Measurements from ENCODE around the gene PKP4. TPM values are rescaled to one million over a fixed set of nuclear protein-coding genes. Genes with fewer than 3 reads are reported as not detected.

PKP4 gene
- total RNA-seq, 1 donor from 2014 or later: 60.8 TPM

- no peaks in the 10 kb centered on the region for H3K27me3 ChIP-seq
- TF ChIP-seq CTCF (IDR thresholded peaks at IDR 0.05): no peak
- no peak overlapping the region for H3K27ac ChIP-seq
- H3K4me1 ChIP-seq: no peaks in the 10 kb centered on the region
- no peaks in the 10 kb centered on the region for H3K9me3 ChIP-seq
- intact Hi-C loops (cut with DNase I): no loop called here
- H3K4me3 ChIP-seq: no peak overlapping the region
- DNase-seq (ENCODE audit: low spot score in 2 of 2): no peak
- no peaks in the 10 kb centered on the region for H3K36me3 ChIP-seq
Measured at GRCh38 chr2:158722266-158723105, 265.7 kb downstream of the PKP4 start.

GRCh38 chr2:158723181-158723838 is 266.6 kb downstream of the PKP4 start:
- no peaks in the 10 kb centered on the region for H3K27me3 ChIP-seq
- no peaks in the 10 kb centered on the region for H3K4me1 ChIP-seq
- intact Hi-C loops (cut with DNase I): no loop called here
- no peak for TF ChIP-seq CTCF (IDR thresholded peaks at IDR 0.05)
- no peak for DNase-seq (ENCODE audit: low spot score in 2 of 2)
- H3K4me3 ChIP-seq: no peak overlapping the region
- H3K9me3 ChIP-seq: no peaks in the 10 kb centered on the region
- no peaks in the 10 kb centered on the region for H3K36me3 ChIP-seq
- no peak overlapping the region for H3K27ac ChIP-seq

DNA sequence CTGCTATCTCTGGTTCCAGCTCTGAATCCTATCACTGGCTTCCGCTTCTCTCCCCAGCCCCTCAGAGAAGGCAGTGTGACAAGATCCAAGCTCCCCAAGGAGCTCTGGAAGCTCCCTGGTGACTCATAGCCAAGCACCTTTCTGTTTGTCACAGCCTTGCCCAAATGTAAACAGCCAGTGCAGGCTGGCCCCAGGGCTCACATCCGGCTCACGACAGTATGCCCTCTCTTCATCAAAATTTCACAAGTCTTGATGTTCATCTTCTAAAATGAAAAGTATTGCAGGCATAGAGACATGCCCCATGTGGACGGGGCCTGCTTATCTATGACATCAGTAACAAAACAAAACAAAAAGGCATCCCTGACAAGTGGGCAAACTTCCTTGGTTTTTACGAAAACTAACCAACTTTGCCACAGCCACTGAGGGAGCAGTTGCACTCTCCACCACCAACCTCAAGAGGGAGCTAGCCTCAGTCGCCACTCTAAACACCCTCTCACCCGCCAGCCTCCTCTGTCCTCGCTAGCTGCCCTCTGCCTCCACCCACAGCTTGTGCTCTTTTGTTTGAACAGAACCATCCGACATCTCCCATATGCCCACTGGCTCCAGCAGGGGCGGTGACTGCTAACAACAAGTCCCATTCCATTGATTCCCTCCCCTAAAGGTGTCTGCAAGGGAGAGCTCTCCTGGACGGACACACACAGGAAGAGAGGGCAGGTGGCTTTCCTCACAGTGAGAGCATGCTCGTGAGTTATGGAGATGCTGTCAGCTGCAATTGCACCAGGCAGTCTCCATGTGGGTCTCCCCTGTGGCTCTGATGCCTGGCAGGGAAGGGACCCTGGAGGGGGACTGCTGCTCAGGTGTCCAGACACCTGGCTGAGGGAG is 267.4 kb downstream of the PKP4 start:
- Histone ChIP-seq H3K4me1 (no peaks in the 10 kb centered on the region), H3K36me3 (no peaks in the 10 kb centered on the region), H3K27me3 (no peaks in the 10 kb centered on the region), H3K27ac (no peak overlapping the region), H3K4me3 (no peak overlapping the region), H3K9me3 (no peaks in the 10 kb centered on the region)
- TF ChIP-seq CTCF (IDR thresholded peaks at IDR 0.05): peak in 2 of 3 experiments; percentile 12 to 23
- DNase-seq (ENCODE audit: low spot score in 2 of 2): peak in 1 of 2 donors; percentile 52
- intact Hi-C loops (cut with DNase I): no loop called here

GRCh38 chr2:158724803-158725381 is 268.1 kb downstream of the PKP4 start:
- Histone ChIP-seq H3K27me3 (no peaks in the 10 kb centered on the region), H3K9me3 (no peaks in the 10 kb centered on the region), H3K27ac (no peak overlapping the region), H3K36me3 (no peaks in the 10 kb centered on the region), H3K4me3 (no peak overlapping the region), H3K4me1 (no peaks in the 10 kb centered on the region)
- no peak for DNase-seq (ENCODE audit: low spot score in 2 of 2)
- intact Hi-C loops (cut with DNase I): no loop called here
- no peak for TF ChIP-seq CTCF (IDR thresholded peaks at IDR 0.05)

DNA sequence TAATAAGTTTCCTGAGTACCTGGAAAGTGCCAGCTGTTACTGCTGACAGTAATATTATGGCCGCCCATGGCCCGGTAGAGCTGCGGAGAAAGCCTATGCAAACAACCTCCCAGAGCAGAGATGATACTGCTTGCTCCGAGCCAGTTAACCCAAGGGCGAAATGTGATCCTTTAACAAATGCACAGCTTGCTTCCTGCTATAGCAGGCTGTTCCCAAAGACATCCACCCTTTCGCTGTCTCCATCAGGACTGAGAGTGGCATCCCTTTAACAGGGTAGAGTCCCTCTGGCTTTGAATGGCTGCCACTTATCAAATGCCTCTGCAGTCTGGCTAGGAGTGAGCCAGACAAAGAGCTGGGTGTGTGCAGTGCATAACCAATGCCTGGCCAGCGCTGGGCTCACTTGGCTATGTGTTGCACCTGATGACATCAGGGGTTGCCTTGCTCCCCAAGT is 268.7 kb downstream of the PKP4 start:
- intact Hi-C loops (cut with DNase I): no loop called here
- DNase-seq (ENCODE audit: low spot score in 2 of 2): no peak
- Histone ChIP-seq H3K4me3 (no peak overlapping the region), H3K27ac (no peak overlapping the region), H3K4me1 (no peaks in the 10 kb centered on the region), H3K36me3 (no peaks in the 10 kb centered on the region), H3K9me3 (no peaks in the 10 kb centered on the region), H3K27me3 (no peaks in the 10 kb centered on the region)
- no peak for TF ChIP-seq CTCF (IDR thresholded peaks at IDR 0.05)

Measured in ascending aorta (tissue), 2 donors.